ENCODE data around the gene POTEE.
A peak's percentile ranks its signal among the peaks of the same experiment; 100 is the strongest.
"Not testable (repeated sequence)": the region's sequence is repeated elsewhere in the genome, so short reads cannot be mapped to it uniquely, and the experiment has no call there.

POTEE gene

GRCh38 chr2:131209030-131209772 is at the start of gene POTEE:
Gene POTEE, plus strand, starts transcription at chr2:131209536. Its CDS starts 8,867 bp downstream, at chr2:131218403.
- H3K27ac ChIP-seq, result not testable (repeated sequence)
- H3K4me3 ChIP-seq, result peak within 1 kb of the TSS in 1 of 7 experiments; percentile 14

- H3K4me3 ChIP-seq, H3K27ac ChIP-seq: not testable (repeated sequence)
Measured at GRCh38 chr2:131165562-131165961, 43.8 kb upstream of the POTEE start.

GRCh38 chr2:131168538-131168937 is 40.8 kb upstream of the POTEE start:
- H3K4me3 ChIP-seq, result no peak overlapping the region

GRCh38 chr2:131178050-131178449 is 31.3 kb upstream of the POTEE start:
- H3K4me3 ChIP-seq, H3K27ac ChIP-seq: not testable (repeated sequence)

More at GRCh38 chr2:131168538-131168937, 40.8 kb upstream of the POTEE start:
- no peak overlapping the region for H3K27ac ChIP-seq

- H3K4me3 ChIP-seq, H3K27ac ChIP-seq: not testable (repeated sequence)
Measured at GRCh38 chr2:131178721-131179418, 30.5 kb upstream of the POTEE start.

DNA sequence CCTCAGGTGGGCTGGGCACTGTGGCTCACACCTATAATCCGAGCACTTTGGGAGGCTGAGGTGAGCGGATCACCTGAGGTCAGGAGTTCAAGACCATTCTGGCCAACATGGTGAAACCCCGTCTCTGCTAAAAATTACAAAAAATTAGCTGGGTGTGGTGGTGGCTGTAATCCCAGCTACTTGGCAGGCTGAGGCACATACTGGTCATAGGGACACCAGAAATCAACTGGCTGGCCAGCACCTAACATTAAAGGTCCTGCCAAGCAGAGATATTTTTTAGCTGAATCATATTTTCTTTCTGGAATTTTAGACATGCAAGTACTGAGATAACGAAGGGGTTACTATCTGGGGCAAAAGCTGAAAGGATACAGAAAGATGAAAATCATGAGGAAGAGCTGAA is 27.9 kb upstream of the POTEE start:
- not testable (repeated sequence) for H3K27ac ChIP-seq, H3K4me3 ChIP-seq

DNA sequence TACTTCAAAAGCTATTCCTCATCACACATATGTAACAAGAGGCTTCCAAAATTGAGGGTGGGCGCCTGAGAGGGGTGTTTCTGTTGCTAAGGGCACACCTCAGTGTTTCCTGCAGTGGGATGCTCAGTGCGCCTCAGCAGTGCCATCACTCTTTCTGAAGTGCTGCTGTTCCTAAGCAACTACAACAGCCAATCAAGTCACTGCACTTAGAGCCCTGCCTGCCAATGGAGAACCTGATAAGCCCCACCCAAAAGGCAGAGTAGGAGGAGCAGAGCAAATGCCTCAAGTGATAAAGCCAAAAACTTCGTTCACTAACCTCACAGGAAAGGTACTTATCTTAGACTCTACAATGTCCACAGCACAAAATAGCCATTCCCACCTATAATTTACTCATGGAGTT is 15.9 kb upstream of the POTEE start:
- H3K4me3 ChIP-seq, H3K27ac ChIP-seq: not testable (repeated sequence)

- H3K27ac ChIP-seq, H3K4me3 ChIP-seq: not testable (repeated sequence)
Measured at GRCh38 chr2:131196186-131196585, 13.2 kb upstream of the POTEE start.

DNA sequence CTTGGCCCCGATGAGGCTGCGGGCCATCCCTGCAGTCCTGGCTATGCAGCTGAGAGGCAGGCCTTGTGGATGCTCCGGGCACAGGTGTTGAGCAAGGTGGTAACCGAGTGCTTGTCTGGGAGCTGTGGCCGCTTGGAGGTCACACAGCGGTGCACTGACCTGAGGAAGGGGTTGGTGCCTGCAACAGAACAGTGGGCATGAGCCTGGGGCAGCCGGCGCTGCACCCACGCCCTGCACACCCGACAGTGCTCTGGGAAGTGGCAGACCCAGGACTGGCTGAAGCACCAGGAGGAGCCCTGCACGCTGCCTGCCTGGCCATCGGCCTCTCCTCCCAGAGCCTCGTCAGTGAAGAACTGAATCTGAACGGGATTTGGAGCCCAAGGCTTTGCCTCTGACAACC is 8.2 kb upstream of the POTEE start:
- H3K27ac ChIP-seq, result no peak overlapping the region
- H3K4me3 ChIP-seq, result no peak overlapping the region

GRCh38 chr2:131207839-131208238 is 1.5 kb upstream of the POTEE start:
- H3K4me3 ChIP-seq, H3K27ac ChIP-seq: not testable (repeated sequence)

DNA sequence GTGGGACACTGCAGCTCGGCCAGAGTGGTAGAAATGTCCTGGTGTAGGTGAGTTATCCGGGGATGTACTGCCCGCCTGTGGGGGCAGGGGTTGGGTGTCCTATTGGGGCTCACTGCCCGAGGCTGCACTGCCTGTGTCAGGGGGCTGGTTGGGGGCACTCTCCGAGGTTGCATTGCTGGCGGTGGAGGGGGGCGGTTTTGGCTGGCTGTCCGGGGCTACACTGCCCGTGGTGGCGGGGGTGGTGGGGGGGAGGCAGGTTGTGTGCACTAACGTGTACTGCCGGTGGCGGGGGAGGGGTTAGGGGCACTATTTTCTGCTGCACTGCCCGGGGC is 403 bp downstream of the POTEE start:
- peak overlapping the region in 1 of 7 experiments; percentile 14 for H3K4me3 ChIP-seq
- not testable (repeated sequence) for H3K27ac ChIP-seq

- H3K4me3 ChIP-seq, result not testable (repeated sequence)
Measured at GRCh38 chr2:131210434-131211211, 1.3 kb downstream of the POTEE start.

GRCh38 chr2:131217238-131217986 is 8.1 kb downstream of the POTEE start:
- H3K27ac ChIP-seq, H3K4me3 ChIP-seq: not testable (repeated sequence)

More at GRCh38 chr2:131210434-131211211, 1.3 kb downstream of the POTEE start:
- not testable (repeated sequence) for H3K27ac ChIP-seq

DNA sequence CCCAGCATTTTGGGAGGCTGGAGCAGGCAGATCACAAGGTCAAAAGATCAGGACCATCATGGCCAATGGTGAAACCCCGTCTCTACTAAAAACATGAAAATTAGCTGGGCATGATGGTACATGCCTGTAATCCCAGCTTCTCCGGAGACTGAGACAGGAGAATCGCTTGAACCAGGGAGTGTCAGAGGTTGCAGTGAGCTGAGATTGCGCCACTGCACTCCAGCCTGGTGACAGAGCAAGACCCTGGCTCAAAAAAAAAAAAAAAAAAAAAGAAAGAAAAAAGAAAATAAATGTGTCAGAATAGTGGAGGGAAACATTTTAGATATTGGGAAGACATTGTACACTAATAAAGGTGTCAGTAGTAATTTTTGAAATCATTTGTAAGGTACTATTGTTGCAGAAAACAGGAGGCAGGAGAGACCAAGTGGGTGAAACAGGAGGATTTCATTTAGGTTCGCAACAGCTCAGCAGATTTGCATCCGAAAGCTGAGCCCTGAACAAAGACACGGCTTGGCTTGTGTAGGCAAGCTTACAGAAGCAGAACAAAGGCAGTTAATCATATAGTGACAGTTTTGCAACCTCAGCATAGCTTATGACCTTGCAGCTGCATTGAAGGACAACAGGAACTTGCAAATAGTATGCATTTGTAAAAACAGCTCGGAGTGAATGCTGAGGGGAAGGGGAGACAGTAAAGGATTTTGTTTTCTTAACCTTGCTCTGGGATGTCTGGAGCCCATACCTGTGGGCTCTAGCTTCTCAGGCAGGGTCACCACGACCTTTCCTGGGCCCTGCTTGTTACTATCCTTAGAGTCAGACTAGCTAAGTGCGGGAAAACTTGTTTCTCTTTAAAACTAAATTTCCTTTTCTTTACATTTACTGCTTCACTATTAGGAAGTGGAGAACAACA is 26.5 kb downstream of the POTEE start:
- not testable (repeated sequence) for H3K27ac ChIP-seq, H3K4me3 ChIP-seq
